RCC 7860 (cell line): Measurements from ENCODE around the gene RPL10.
"Not testable (repeated sequence)": the region's sequence is repeated elsewhere in the genome, so short reads cannot be mapped to it uniquely, and the experiment has no call there.

Experiments
- DNase-seq: peaks from one replicate; pipeline ENCODE4 v3.0.0-alpha.2; 2015; ENCODE audit warnings: low spot score
- FAIRE-seq: peaks from 2 replicates; lab custom pipeline; 2012; peaks lifted over from hg19 to GRCh38; lab: Jason Lieb, UNC

RPL10 gene

GRCh38 chrX:154375156-154375504, 23.0 kb upstream of the RPL10 start:
- no peak for DNase-seq
- no peak for FAIRE-seq

- DNase-seq (no peak), FAIRE-seq (no peak)
These were observed 21.4 kb upstream of the RPL10 start for GRCh38 chrX:154376774-154377173.

DNA sequence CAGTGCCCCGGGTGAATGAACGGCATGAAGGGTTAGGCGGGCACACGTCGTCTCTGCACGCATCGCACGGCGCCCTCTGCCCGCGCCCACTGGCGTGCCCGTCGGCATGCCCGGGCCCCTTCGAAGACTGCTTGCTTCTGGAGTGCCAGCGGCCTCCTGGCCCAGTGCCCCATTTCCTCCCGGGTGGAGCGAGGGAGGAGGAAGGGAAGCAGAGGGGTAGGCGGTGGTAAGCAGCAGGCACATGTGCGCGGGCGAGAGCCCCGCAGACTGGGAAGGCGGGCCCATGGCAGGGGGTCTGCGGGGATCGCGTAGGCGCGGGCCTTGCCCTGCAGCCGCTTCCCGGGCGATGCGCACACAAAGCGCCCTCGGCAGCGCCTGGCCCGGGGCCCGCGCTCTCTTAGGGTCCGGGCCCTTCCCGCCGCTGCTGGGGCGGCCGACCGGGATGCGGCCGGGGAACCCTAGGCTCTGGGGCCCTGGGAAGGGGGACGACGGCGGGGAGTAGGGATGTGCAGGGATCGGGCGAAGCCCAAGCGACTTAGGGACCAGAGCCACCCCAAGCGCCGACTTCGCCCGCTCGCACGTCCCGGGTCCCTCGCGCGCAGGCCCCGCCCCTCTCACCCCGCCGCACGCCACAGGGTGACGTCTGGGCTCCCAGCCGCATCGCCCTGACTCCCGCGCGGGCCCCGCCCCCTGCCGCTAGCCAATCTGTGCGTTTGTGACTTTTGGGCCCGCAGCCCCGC, 19.9 kb upstream of the RPL10 start:
- no peak for FAIRE-seq
- DNase-seq = no peak

- FAIRE-seq (peak; percentile 95), DNase-seq (peak; percentile 97)
These were observed 19.2 kb upstream of the RPL10 start, which contains the start of gene EMD for GRCh38 chrX:154378799-154379568. Gene EMD (plus strand): TSS chrX:154379295. CDS start chrX:154379485, 190 bp downstream.

DNA sequence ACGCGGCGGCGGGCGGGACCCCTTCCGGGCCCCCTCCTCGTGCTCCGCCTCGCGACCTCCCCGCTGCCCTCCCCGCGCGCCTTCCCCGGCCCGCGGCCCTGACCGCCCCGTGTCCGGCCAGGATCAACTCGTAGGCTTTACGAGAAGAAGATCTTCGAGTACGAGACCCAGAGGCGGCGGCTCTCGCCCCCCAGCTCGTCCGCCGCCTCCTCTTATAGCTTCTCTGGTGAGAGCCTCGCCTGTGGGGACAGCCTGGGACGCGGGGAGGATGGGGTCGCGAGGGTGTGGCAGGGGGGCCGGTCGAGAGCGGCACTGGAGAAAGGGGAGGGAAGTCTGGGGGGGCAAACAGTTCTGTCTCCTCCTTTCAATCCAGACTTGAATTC, 18.6 kb upstream of the RPL10 start:
- DNase-seq (no peak), FAIRE-seq (no peak)

GRCh38 chrX:154380153-154380552, 18.0 kb upstream of the RPL10 start:
- FAIRE-seq (no peak), DNase-seq (no peak)

GRCh38 chrX:154380787-154381186, 17.4 kb upstream of the RPL10 start:
- no peak for FAIRE-seq
- DNase-seq = no peak

DNA sequence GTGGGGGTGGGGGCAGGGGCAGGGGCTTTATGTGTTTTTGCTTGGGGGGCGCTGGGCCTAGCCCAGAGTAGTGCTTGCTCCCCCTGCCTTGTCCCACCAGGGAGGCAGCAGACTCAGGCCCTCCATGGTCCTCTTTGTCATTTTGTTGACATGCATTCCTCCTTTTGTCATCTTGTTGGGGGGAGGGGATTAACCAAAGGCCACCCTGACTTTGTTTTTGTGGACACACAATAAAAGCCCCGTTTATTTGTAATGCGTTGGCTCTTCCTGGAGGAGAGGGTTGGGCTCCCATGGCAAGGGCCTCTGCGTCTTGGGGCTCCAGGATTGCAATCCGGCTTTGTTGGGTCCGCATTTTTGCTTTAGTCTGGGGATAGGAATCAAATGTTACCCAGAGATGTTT, 16.9 kb upstream of the RPL10 start:
- FAIRE-seq (no peak), DNase-seq (no peak)

- no peak for DNase-seq
- no peak for FAIRE-seq
These were observed 15.6 kb upstream of the RPL10 start for GRCh38 chrX:154382483-154383069.

DNA sequence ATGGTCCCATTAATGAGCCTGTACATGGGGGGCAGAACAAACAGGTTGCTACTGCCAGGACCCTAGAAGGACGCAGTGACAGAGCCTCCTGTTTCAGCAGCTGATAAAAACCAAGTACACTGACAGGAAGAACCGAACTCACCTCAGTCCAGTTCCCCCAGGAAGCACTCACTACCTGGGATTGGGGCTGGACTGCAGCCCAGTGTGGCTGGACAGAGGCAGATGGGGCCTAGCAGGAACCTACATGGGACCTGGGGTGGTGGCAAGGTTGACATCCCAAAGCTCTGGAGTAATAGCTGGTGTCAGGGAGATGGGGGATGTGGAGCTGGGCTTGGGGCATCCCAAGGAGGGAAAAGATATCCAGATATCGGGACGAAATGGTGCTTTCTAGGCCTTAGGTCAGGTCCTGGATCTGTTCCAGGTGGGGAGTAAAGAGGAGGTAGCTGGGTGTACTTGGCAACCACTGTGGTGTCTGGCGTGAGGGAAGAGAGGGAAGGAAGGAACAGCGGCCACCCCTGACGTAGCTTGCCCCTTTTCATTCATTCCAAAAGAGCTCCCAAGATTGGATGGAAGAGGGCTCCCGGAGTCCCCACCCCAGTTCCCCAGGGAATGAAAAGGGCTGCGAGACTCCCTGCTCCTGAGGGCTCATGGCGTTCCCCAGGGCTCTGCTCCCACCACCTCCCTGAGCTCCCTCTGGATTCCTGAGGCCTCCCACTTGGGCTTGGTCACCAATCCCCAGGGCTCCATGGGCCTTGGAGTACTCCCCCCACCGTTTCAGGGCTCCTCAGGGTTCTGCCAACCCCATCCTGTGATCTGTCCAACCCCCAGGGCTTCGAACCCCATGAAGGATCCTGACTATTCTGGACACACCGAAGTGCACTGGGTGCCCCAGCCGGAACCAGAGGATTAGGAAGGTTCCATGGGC, 14.6 kb upstream of the RPL10 start:
- no peak for FAIRE-seq
- no peak for DNase-seq

DNA sequence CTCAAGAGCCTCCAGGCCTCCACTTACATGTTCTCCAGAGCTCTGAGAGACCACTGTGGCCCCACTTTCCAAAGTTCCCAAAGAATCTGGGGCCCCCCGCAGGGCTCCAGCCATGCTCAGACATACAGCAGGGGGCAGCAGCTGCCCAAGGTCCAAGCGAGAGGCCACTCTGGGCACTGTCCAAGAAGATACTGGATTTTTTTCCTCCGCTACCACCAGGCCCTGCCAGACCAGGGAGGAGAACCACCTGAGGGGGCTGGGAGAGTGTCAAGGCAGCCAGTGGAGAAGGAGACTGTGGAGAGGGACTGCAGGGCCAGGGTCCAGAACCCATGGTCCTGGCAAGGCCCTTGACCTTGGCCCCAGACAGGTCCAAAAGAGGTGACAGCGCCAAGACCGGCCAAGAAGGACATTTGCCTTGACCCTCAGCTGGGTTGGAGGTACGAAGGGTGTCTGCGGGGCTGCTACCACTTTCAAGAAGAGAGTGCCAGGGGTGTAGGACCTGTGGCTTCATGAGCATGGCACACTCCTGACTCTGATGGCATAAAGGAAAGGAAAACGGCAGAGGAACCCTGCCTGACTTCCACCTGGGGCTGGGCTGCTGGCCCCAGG, 13.8 kb upstream of the RPL10 start:
- FAIRE-seq = no peak
- DNase-seq = no peak

DNA sequence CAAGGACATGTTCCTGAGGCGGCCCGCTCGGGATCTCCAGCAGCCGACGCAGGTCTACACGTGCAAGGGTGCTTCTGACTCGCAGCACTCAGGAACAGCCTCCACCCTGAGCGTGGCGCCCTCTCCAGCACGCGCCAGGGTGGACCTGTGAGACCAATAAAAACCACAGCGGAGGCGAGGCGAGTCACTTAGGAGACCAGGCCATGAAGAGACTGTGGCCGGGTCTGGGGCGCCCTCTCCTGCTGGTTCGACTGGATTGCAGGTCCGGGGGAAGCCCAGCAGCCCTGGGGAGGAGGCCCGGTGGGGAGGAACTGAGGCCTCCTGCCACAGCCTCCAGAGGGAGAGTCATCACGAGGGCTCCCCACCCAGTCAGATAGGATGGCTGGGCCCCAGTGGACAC, 10.1 kb upstream of the RPL10 start:
- DNase-seq = not testable (repeated sequence)
- peak; percentile 80 for FAIRE-seq

- DNase-seq = not testable (repeated sequence)
- FAIRE-seq = peak; percentile 92
These were observed 9.5 kb upstream of the RPL10 start for GRCh38 chrX:154388649-154389048.

GRCh38 chrX:154389812-154390747, 8.1 kb upstream of the RPL10 start:
- DNase-seq = not testable (repeated sequence)
- peak; percentile 83 for FAIRE-seq

- not testable (repeated sequence) for FAIRE-seq
- DNase-seq = peak; percentile 3
These were observed 1.8 kb upstream of the RPL10 start for GRCh38 chrX:154396363-154396762.

DNA sequence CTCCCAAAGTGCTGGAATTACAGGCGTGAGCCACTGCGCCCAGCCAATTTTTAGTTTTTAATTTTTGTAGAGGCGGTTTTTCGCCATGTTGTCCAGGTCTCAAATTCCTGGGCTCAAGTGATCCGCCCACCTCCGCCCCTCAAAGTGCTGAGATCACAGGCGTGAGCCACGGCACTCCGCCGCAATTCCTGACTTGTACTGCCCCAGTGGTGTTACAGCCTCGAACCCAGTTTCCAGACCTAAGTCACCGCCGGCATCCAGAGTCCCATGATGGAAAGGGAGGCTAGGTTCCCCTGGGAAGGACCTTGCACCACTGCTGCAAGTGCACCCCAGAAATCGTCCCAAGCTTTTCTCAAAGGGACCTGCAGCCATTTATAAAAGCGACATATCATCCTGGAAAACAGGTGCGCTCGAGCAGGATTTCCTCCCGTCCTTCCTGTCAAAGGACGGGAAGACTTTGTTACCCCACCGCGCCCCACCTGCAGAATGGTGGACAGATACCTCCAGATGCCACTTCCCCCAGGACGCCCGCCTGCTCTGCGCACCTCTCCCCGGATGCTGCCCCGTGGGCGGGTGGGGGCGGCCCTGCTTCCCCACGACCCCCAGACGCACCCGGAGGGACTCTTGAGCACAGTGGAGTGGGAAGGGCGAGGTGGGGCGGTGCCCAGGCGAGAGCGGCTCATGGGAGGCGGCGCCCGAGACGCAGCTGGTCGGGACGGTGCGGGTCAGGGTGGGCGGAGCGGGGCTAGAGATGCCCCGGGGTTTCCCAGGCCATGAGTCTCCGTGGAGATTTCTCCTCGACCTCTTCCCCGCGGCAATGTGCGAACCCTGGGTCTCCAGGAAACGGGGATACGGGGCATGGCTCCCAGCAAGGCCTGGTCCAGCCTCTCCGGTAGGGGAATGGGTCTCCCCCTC, 947 bp upstream of the RPL10 start:
- FAIRE-seq (no peak), DNase-seq (peak; percentile 41)

DNA sequence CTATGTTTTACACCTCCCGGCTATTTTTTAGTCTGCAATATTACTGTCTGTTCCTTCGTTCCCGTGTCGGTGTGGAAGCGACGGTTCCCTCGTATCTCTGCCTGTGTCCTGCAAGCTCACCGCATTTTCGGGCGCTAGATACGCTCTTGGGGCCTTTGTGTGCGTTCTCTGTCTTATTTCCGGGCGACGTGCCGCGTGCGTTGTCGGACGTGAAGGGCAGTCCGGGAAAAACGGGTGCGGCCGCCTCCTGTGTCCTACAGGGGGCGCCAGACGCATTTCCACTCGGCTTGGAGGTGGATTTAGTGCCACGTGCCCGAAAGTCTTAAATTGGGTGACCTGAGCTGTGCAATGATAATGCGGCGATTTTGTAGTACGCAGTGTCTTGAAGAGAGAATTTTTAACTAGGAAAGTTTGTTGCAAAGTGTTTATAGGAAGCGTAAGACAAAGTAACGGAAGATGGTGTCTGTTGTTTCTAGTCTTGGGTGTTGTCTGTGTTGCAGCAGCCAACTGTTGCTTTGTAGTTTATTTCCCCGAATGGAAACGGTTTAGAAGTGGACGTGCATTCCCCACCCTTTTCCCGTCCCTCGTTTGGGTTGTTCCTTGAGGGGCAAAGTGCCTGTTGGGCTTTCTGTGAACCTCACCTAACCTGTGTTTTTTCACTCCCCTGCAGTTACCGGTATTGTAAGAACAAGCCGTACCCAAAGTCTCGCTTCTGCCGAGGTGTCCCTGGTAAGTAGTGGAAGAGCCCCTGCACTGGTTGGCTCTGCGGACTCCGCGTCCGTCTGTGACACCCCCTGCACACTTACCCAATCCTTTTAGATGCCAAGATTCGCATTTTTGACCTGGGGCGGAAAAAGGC, 720 bp downstream of the RPL10 start:
- no peak for FAIRE-seq
- peak; percentile 69 for DNase-seq
